GM15510 (cell line): Measurements from ENCODE around the gene NACC1.

ENCODE experiments used
- POLR2A ChIP-seq: IDR thresholded peaks from 3 replicates; pipeline ENCODE4 v1.6.1; 2011; ENCODE audit warnings: borderline replicate concordance; ENCODE audit not compliant: insufficient read length; ENCODE audit errors: extremely low read depth

Gene NACC1

GRCh38 chr19:13117772-13118423, at the start of gene NACC1:
TSS of gene NACC1 (plus strand) at chr19:13118264. CDS start at chr19:13135208, 16,944 bp downstream.
- peak; percentile 59 for TF ChIP-seq POLR2A

GRCh38 chr19:13069415-13070359, 48.4 kb upstream of the NACC1 start:
- TF ChIP-seq POLR2A, result no peak

- no peak for TF ChIP-seq POLR2A
These were observed 47.5 kb upstream of the NACC1 start for GRCh38 chr19:13070425-13071140.

GRCh38 chr19:13071444-13072187, 46.4 kb upstream of the NACC1 start:
- no peak for TF ChIP-seq POLR2A

GRCh38 chr19:13072188-13072908, 45.7 kb upstream of the NACC1 start:
- no peak for TF ChIP-seq POLR2A

- no peak for TF ChIP-seq POLR2A
These were observed 44.8 kb upstream of the NACC1 start for GRCh38 chr19:13073263-13073662.

- no peak for TF ChIP-seq POLR2A
These were observed 43.7 kb upstream of the NACC1 start for GRCh38 chr19:13074378-13074777.

- TF ChIP-seq POLR2A, result no peak
These were observed 41.7 kb upstream of the NACC1 start for GRCh38 chr19:13076320-13076719.

- no peak for TF ChIP-seq POLR2A
These were observed 41.3 kb upstream of the NACC1 start for GRCh38 chr19:13076787-13077186.

- no peak for TF ChIP-seq POLR2A
These were observed 40.8 kb upstream of the NACC1 start for GRCh38 chr19:13077240-13077639.

GRCh38 chr19:13078381-13078780, 39.7 kb upstream of the NACC1 start:
- TF ChIP-seq POLR2A, result no peak

- no peak for TF ChIP-seq POLR2A
These were observed 39.0 kb upstream of the NACC1 start for GRCh38 chr19:13078897-13079541.

- TF ChIP-seq POLR2A, result no peak
These were observed 38.5 kb upstream of the NACC1 start for GRCh38 chr19:13079542-13079986.
